Cardiac fibroblast (primary cell): ENCODE data around the gene COL5A1.

Source experiments
- DNase-seq, 2 donors: peaks; one replicate each; pipeline versions ENCODE4 v3.0.0 to v3.0.0-alpha.2; 2010; ENCODE audit warnings: low read depth in 2 of 2
- H3K4me3 ChIP-seq, 2 donors: replicated peaks in 1 of 2; 1 replicate in 1 of 2; 2 replicates in 1 of 2; pipeline ENCODE4 v1.5.1; 2011; ENCODE audit warnings: low read depth in 2 of 2, low read length in 2 of 2, mild to moderate bottlenecking in 2 of 2, moderate library complexity in 1 of 2
- TF ChIP-seq, protein P1 (sequence below): IDR thresholded peaks from one replicate; pipeline ENCODE4 v1.5.1; 2011; ENCODE audit warnings: low read depth, mild to moderate bottlenecking, low read length, inconsistent platforms

The COL5A1 gene

GRCh38 chr9:134652291-134653225, 11.0 kb downstream of the COL5A1 start:
- no peak for DNase-seq
- H3K4me3 ChIP-seq = no peak overlapping the region
- TF ChIP-seq, protein P1, sequence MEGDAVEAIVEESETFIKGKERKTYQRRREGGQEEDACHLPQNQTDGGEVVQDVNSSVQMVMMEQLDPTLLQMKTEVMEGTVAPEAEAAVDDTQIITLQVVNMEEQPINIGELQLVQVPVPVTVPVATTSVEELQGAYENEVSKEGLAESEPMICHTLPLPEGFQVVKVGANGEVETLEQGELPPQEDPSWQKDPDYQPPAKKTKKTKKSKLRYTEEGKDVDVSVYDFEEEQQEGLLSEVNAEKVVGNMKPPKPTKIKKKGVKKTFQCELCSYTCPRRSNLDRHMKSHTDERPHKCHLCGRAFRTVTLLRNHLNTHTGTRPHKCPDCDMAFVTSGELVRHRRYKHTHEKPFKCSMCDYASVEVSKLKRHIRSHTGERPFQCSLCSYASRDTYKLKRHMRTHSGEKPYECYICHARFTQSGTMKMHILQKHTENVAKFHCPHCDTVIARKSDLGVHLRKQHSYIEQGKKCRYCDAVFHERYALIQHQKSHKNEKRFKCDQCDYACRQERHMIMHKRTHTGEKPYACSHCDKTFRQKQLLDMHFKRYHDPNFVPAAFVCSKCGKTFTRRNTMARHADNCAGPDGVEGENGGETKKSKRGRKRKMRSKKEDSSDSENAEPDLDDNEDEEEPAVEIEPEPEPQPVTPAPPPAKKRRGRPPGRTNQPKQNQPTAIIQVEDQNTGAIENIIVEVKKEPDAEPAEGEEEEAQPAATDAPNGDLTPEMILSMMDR = no peak

GRCh38 chr9:134653259-134654009, 11.8 kb downstream of the COL5A1 start:
- DNase-seq = no peak
- H3K4me3 ChIP-seq = no peak overlapping the region
- TF ChIP-seq, protein P1 = no peak

DNA sequence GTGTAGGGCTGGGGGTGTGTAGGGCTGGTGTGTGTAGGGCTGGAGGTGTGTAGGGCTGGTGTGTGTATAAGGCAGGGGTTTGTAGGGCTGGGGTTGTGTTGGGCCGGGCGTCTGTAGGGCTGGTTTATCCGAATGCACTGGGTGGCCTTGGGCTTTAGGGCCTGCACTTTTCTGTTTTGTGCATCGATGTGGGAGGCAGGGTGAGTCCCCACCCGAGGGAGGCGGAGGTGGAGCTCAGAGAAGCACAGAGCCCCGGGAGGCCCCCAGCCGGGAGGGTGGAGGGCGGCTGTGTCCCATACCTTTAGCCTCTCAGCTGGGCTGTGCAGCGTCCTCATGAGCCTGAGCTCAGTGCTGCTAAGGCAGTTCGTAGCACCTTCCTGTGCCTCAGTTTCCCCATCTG, 13.5 kb downstream of the COL5A1 start:
- DNase-seq = no peak
- TF ChIP-seq, protein P1 = no peak
- H3K4me3 ChIP-seq = no peak overlapping the region

DNA sequence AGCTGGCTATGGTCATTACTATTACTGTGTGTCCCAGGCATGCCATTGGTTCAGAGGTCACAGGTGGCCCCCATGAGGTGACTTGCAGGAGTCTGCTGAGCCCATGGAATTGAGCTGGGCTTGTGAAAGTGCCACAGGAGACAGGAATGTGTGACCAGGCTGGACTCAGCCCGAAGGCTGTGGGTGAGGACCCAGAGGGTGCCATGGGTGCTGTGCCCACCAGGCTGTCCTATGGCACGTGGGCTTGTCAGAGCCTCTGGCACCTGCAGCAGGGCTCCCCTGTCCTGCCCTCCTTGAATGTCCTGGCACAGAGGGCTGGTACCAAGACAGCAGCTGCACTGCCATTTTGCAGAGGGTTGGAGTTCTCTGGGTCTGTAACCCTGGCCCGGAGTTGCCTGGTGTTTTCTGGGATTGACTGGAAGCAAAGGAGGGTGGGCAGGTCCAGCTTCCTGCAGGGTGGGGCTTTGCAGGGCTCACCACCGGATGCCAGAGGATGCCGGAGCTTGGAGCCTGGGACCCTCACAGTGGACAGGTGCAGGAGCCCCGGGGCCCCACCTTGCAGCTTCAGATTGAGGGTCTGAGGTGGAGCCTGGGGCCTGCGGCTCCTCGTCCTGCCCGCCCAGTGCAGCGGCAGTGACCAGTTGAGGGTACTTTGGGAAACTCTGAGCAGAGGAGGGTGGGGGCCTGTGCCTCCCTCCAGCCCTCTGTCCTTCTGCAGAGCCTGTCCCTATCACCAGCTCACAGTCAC, 14.2 kb downstream of the COL5A1 start:
- TF ChIP-seq, protein P1 = no peak
- no peak overlapping the region for H3K4me3 ChIP-seq
- no peak for DNase-seq

GRCh38 chr9:134656334-134657006, 14.9 kb downstream of the COL5A1 start:
- DNase-seq = no peak
- no peak overlapping the region for H3K4me3 ChIP-seq
- TF ChIP-seq, protein P1 = no peak
